ENCODE data around the gene TBC1D22A.
"Not testable (repeated sequence)": the region's sequence is repeated elsewhere in the genome, so short reads cannot be mapped to it uniquely, and the experiment has no call there.

Gene TBC1D22A

GRCh38 chr22:46762238-46763050 lies at the start of gene TBC1D22A:
Gene TBC1D22A, plus strand, starts transcription at chr22:46762650. Its CDS starts 137 bp downstream, at chr22:46762787.
- in situ Hi-C loops (cut with HindIII; ENCODE audit: low sequenced_read_pairs), result no loop called here

- in situ Hi-C loops (cut with HindIII; ENCODE audit: low sequenced_read_pairs), result no loop called here
Measured at GRCh38 chr22:46714550-46714949, 47.9 kb upstream of the TBC1D22A start.

GRCh38 chr22:46719921-46720320 lies 42.5 kb upstream of the TBC1D22A start:
- in situ Hi-C loops (cut with HindIII; ENCODE audit: low sequenced_read_pairs), result no loop called here

- in situ Hi-C loops (cut with HindIII; ENCODE audit: low sequenced_read_pairs), result no loop called here
Measured at GRCh38 chr22:46721501-46722085, 40.9 kb upstream of the TBC1D22A start.

GRCh38 chr22:46723882-46724281 lies 38.6 kb upstream of the TBC1D22A start:
- in situ Hi-C loops (cut with HindIII; ENCODE audit: low sequenced_read_pairs), result no loop called here

- in situ Hi-C loops (cut with HindIII; ENCODE audit: low sequenced_read_pairs), result no loop called here
Measured at GRCh38 chr22:46725096-46725495, 37.4 kb upstream of the TBC1D22A start.

- in situ Hi-C loops (cut with HindIII; ENCODE audit: low sequenced_read_pairs), result no loop called here
Measured at GRCh38 chr22:46726066-46726985, 36.1 kb upstream of the TBC1D22A start.

- in situ Hi-C loops (cut with HindIII; ENCODE audit: low sequenced_read_pairs), result no loop called here
Measured at GRCh38 chr22:46726986-46727317, 35.5 kb upstream of the TBC1D22A start.

- in situ Hi-C loops (cut with HindIII; ENCODE audit: low sequenced_read_pairs), result no loop called here
Measured at GRCh38 chr22:46727813-46728364, 34.6 kb upstream of the TBC1D22A start.

- in situ Hi-C loops (cut with HindIII; ENCODE audit: low sequenced_read_pairs), result no loop called here
Measured at GRCh38 chr22:46728470-46728869, 34.0 kb upstream of the TBC1D22A start.

GRCh38 chr22:46730568-46731245 lies 31.7 kb upstream of the TBC1D22A start:
- in situ Hi-C loops (cut with HindIII; ENCODE audit: low sequenced_read_pairs), result no loop called here

- in situ Hi-C loops (cut with HindIII; ENCODE audit: low sequenced_read_pairs), result no loop called here
Measured at GRCh38 chr22:46731246-46732040, 31.0 kb upstream of the TBC1D22A start.

GRCh38 chr22:46732041-46732379 lies 30.4 kb upstream of the TBC1D22A start:
- in situ Hi-C loops (cut with HindIII; ENCODE audit: low sequenced_read_pairs), result no loop called here

- in situ Hi-C loops (cut with HindIII; ENCODE audit: low sequenced_read_pairs), result no loop called here
Measured at GRCh38 chr22:46732513-46732912, 29.9 kb upstream of the TBC1D22A start.

- in situ Hi-C loops (cut with HindIII; ENCODE audit: low sequenced_read_pairs), result not testable (repeated sequence)
Measured at GRCh38 chr22:46734213-46734722, 28.2 kb upstream of the TBC1D22A start.

GRCh38 chr22:46734830-46735453 lies 27.5 kb upstream of the TBC1D22A start:
- in situ Hi-C loops (cut with HindIII; ENCODE audit: low sequenced_read_pairs), result no loop called here

GRCh38 chr22:46735747-46736608 lies 26.5 kb upstream of the TBC1D22A start:
- in situ Hi-C loops (cut with HindIII; ENCODE audit: low sequenced_read_pairs), result no loop called here

- in situ Hi-C loops (cut with HindIII; ENCODE audit: low sequenced_read_pairs), result no loop called here
Measured at GRCh38 chr22:46736705-46737104, 25.7 kb upstream of the TBC1D22A start.
